H1 (cell line): ENCODE results near the gene CEP57L1. TPM values are rescaled to one million over a fixed set of nuclear protein-coding genes. Genes with fewer than 3 reads are reported as not detected.

Experiments used
- CTCF ChIA-PET: fragments of 300-600 bp; sonication (Branson Sonifier 250); formaldehyde crosslinking; loops from one replicate; lab custom pipeline; 2021; ENCODE audit not compliant: partially characterized antibody; lab: Charles Lee
- POLR2A ChIA-PET: fragments of 300-600 bp; sonication (Branson Sonifier 250); formaldehyde crosslinking; loops from one replicate; lab custom pipeline; 2021; ENCODE audit warnings: inconsistent platforms; ENCODE audit not compliant: partially characterized antibody; lab: Charles Lee
- DNase-seq, 2 experiments: peaks; one replicate each; pipeline versions ENCODE4 v3.0.0 to v3.0.0-alpha.2; 2010 to 2022; ENCODE audit warnings: low spot score in 2 of 2, low read depth in 1 of 2, mixed read lengths in 1 of 2
- FAIRE-seq: peaks from 2 replicates; lab custom pipeline; 2011; peaks lifted over from hg19 to GRCh38; lab: Jason Lieb, UNC
- H2AFZ ChIP-seq: 2 replicates; pipeline ENCODE4 v1.8.1; 2012; ENCODE audit warnings: low read length, inconsistent platforms
- H2AK5ac ChIP-seq: 2 replicates; pipeline ENCODE4 v1.6.1; 2013; ENCODE audit warnings: low read depth, low read length
- H2BK120ac ChIP-seq: replicated peaks from 2 replicates; pipeline ENCODE3; 2013; ENCODE audit warnings: low read depth, low read length, inconsistent platforms
- H2BK12ac ChIP-seq: 2 replicates; pipeline ENCODE4 v1.6.1; 2013; ENCODE audit warnings: low read depth, low read length
- H2BK15ac ChIP-seq: 2 replicates; pipeline ENCODE4 v1.6.1; 2013; ENCODE audit warnings: low read length
- H2BK20ac ChIP-seq: 2 replicates; pipeline ENCODE4 v1.6.1; 2013; ENCODE audit warnings: low read length
- H2BK5ac ChIP-seq: 2 replicates; pipeline ENCODE4 v1.6.1; 2013; ENCODE audit warnings: low read depth, low read length
- H3K14ac ChIP-seq: 2 replicates; pipeline ENCODE4 v1.6.1; 2013; ENCODE audit warnings: inconsistent platforms; ENCODE audit not compliant: insufficient read length
- H3K18ac ChIP-seq: 2 replicates; pipeline ENCODE4 v1.6.1; 2013; ENCODE audit warnings: low read length; ENCODE audit errors: extremely low read depth
- H3K23ac ChIP-seq: 2 replicates; pipeline ENCODE4 v1.6.1; 2013; ENCODE audit warnings: inconsistent platforms; ENCODE audit not compliant: insufficient read length
- H3K23me2 ChIP-seq: 2 replicates; pipeline ENCODE4 v1.6.1; 2013; ENCODE audit warnings: low read depth, low read length
- H3K27ac ChIP-seq: 2 replicates; pipeline ENCODE4 v1.6.1; 2011; ENCODE audit warnings: low read depth, low read length, inconsistent platforms
- H3K27me3 ChIP-seq, 4 experiments: replicated peaks in 1 of 4; 1 replicate in 1 of 4; 2 replicates in 3 of 4; pipeline versions ENCODE4 v1.6.1 to v1.8.1; 2011 to 2013; ENCODE audit warnings: low read length in 3 of 4, mild to moderate bottlenecking in 3 of 4, inconsistent platforms in 2 of 4, mixed read lengths in 2 of 4, moderate library complexity in 1 of 4; ENCODE audit not compliant: control insufficient read depth in 3 of 4, insufficient read depth in 3 of 4; ENCODE audit errors: extremely low read depth in 1 of 4
- H3K36me3 ChIP-seq, 4 experiments: 2 replicates each; pipeline versions ENCODE4 v1.6.1 to v1.8.1; 2011 to 2013; ENCODE audit warnings: mild to moderate bottlenecking in 4 of 4, low read length in 3 of 4, moderate library complexity in 2 of 4, control low read depth in 1 of 4, inconsistent platforms in 1 of 4; ENCODE audit not compliant: insufficient read depth in 4 of 4, control insufficient read depth in 2 of 4
- H3K4ac ChIP-seq: replicated peaks from 2 replicates; pipeline ENCODE3; 2013; ENCODE audit warnings: low read length, low read depth, mixed read lengths, inconsistent platforms; ENCODE audit not compliant: insufficient read length
- H3K4me1 ChIP-seq, 4 experiments: replicated peaks in 1 of 4; 1 replicate in 1 of 4; 2 replicates in 3 of 4; pipeline versions ENCODE4 v1.6.1 to v1.8.1; 2011 to 2013; ENCODE audit warnings: low read length in 3 of 4, inconsistent platforms in 2 of 4, mixed read lengths in 1 of 4; ENCODE audit not compliant: insufficient read depth in 4 of 4, control insufficient read depth in 3 of 4
- H3K4me2 ChIP-seq, 2 experiments: 2 replicates each; pipeline versions ENCODE4 v1.6.1 to v1.8.1; 2011 to 2013; ENCODE audit warnings: low read depth in 2 of 2, low read length in 2 of 2, control low read depth in 1 of 2, inconsistent platforms in 1 of 2, mild to moderate bottlenecking in 1 of 2; ENCODE audit not compliant: insufficient read depth in 1 of 2
- H3K4me3 ChIP-seq, 4 experiments: fragments of 200-600, 300-600 bp in 1 of 4; sonication (generic), shearing (Covaris generic), sonication (Bioruptor Twin) in 1 of 4; 2 replicates each; pipeline versions ENCODE4 v1.5.1 to v1.8.1; 2011 to 2016; ENCODE audit warnings: low read length in 4 of 4, low read depth in 3 of 4, control low read depth in 2 of 4, inconsistent platforms in 2 of 4, mild to moderate bottlenecking in 2 of 4, mixed read lengths in 1 of 4, moderate library complexity in 1 of 4; ENCODE audit not compliant: insufficient read depth in 2 of 4; ENCODE audit errors: extremely low read depth in 1 of 4
- H3K56ac ChIP-seq: replicated peaks from 2 replicates; pipeline ENCODE3; 2013; ENCODE audit warnings: low read depth, mild to moderate bottlenecking, mixed read lengths, low read length, inconsistent platforms; ENCODE audit not compliant: insufficient read length
- H3K79me1 ChIP-seq: 2 replicates; pipeline ENCODE4 v1.6.1; 2013; ENCODE audit warnings: low read depth, low read length, control low read depth
- H3K79me2 ChIP-seq, 2 experiments: 2 replicates each; pipeline versions ENCODE4 v1.6.1 to v1.8.1; 2012 to 2013; ENCODE audit warnings: low read length in 2 of 2, mild to moderate bottlenecking in 2 of 2, inconsistent platforms in 1 of 2; ENCODE audit not compliant: insufficient read depth in 2 of 2, control insufficient read depth in 1 of 2
- H3K9ac ChIP-seq, 4 experiments: replicated peaks in 1 of 4; 1 replicate in 1 of 4; 2 replicates in 3 of 4; pipeline versions ENCODE4 v1.6.1 to v1.8.1; 2011 to 2013; ENCODE audit warnings: low read depth in 3 of 4, low read length in 3 of 4, control low read depth in 2 of 4, mild to moderate bottlenecking in 2 of 4, moderate library complexity in 2 of 4, inconsistent platforms in 1 of 4; ENCODE audit errors: extremely low read depth in 1 of 4
- H3K9me3 ChIP-seq, 2 experiments: 2 replicates each; pipeline versions ENCODE4 v1.6.1 to v1.8.1; 2012 to 2013; ENCODE audit warnings: mild to moderate bottlenecking in 2 of 2, moderate library complexity in 2 of 2, control low read depth in 1 of 2, inconsistent platforms in 1 of 2, low read depth in 1 of 2, low read length in 1 of 2, mixed read lengths in 1 of 2; ENCODE audit not compliant: insufficient read depth in 2 of 2
- H4K20me1 ChIP-seq, 2 experiments: replicated peaks in 1 of 2; 2 replicates each; pipeline versions ENCODE3 to v1.8.1; 2011 to 2013; ENCODE audit warnings: inconsistent platforms in 2 of 2, low read length in 2 of 2, mild to moderate bottlenecking in 1 of 2; ENCODE audit not compliant: insufficient read depth in 2 of 2, control insufficient read depth in 1 of 2
- H4K5ac ChIP-seq: 2 replicates; pipeline ENCODE4 v1.6.1; 2013; ENCODE audit warnings: low read length, low read depth, mixed read lengths, inconsistent platforms; ENCODE audit not compliant: insufficient read length
- H4K8ac ChIP-seq: 2 replicates; pipeline ENCODE4 v1.8.0; 2013; ENCODE audit warnings: mild to moderate bottlenecking, moderate library complexity, low read length, inconsistent platforms; ENCODE audit not compliant: insufficient read depth; ENCODE audit errors: extremely low read depth
- H4K91ac ChIP-seq: replicated peaks from 2 replicates; pipeline ENCODE3; 2013; ENCODE audit warnings: low read length, mixed read lengths, inconsistent platforms; ENCODE audit not compliant: insufficient read length
- CEBPB ChIP-seq: IDR thresholded peaks from 2 replicates; pipeline ENCODE4 v1.6.1; 2012; ENCODE audit warnings: low read depth, low read length
- WGBS, 2 experiments: shearing (Covaris generic) in 1 of 2; methylation state at CpG; one replicate each; pipeline versions ENCODE4 v1.1.6 to v1.1.7; 2013 to 2015; ENCODE audit warnings: low lambda C conversion rate in 2 of 2, mixed read lengths in 2 of 2, inconsistent platforms in 1 of 2, low coverage in 1 of 2, missing lambda C conversion rate in 1 of 2; ENCODE audit not compliant: insufficient replicate concordance in 2 of 2, insufficient coverage in 1 of 2, insufficient read length in 1 of 2; ENCODE audit errors: extremely low coverage in 1 of 2, missing lambda C conversion rate in 1 of 2; 5-methylcytosine and 5-hydroxymethylcytosine counted together
- polyA plus RNA-seq, 7 experiments: library from polyadenylated mRNA; depleted of rRNA in 3 of 7; stranded (reverse) in 5 of 7; unstranded in 2 of 7; fragments of >200 nt in 5 of 7; fragments of 200-250 nt in 2 of 7; gene quantifications; 1 replicate in 5 of 7; 2 replicates in 1 of 7; 4 replicates in 1 of 7; pipeline versions ENCODE4 v1.2.1 to v1.2.3, GENCODE V29; 2011 to 2013; ENCODE audit warnings: missing spikeins in 2 of 7, mixed read lengths in 2 of 7
- total RNA-seq: library from RNA; stranded (reverse); fragmentation: NEBNext Ultra II Directional; extraction: Animal tissue kit (Norgen Biotek cat#: 25700); gene quantifications from 2 replicates; pipeline ENCODE4 v1.2.1, GENCODE V29; 2021
- TF ChIP-seq, protein P1 (sequence below): IDR thresholded peaks from 2 replicates; pipeline ENCODE4 v1.6.1; 2012; ENCODE audit warnings: inconsistent platforms

The CEP57L1 gene
- total and polyA plus RNA-seq, 2 of the 8 experiments (the other 6 are each of a cell fraction or from before 2014, with no cell fraction given): 3.6 to 11.5 TPM

DNA sequence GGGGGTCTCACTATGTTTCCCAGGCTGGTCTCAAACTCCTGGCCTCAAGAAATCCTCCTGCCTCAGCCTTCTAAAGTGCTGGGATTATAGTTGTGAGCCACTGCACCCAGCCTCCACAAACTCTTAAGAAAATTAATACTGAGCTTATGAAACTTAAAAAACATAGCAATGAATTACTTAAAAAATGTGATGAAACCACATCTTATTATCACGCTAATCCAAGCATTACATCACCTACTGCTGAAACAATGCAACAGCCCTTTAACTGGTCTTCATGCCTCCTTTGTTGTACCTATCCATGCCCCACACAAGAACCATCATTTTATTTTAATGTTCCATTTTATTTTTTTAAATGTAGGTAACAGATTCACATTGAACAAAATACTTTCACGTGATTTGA is 25.6 kb upstream of the CEP57L1 start:
- CTCF ChIA-PET: interaction anchor here (0.6 to 1.4 kb wide), 6 partner anchors 145 to 528 kb away, joined by 3 to 4 read pairs (median 3); no protein-coding TSS in a partner anchor

More for the DNA sequence above, 25.6 kb upstream of the CEP57L1 start:
- no peak overlapping the region for H2BK20ac ChIP-seq
- no peak overlapping the region for H2BK15ac ChIP-seq
- H3K23ac ChIP-seq: no peak overlapping the region
- no peak overlapping the region for H3K4me2 ChIP-seq
- DNase-seq: no peak
- no peaks in the 10 kb centered on the region for H3K36me3 ChIP-seq
- H2AK5ac ChIP-seq: no peak overlapping the region
- no peak overlapping the region for H3K4me3 ChIP-seq
- H3K27ac ChIP-seq: no peak overlapping the region
- H3K27me3 ChIP-seq: no peaks in the 10 kb centered on the region
- no peaks in the 10 kb centered on the region for H3K9me3 ChIP-seq
- H4K8ac ChIP-seq: no peak overlapping the region
- no peaks in the 10 kb centered on the region for H3K4me1 ChIP-seq
- POLR2A ChIA-PET: interaction anchor here (0.9 kb wide), 1 partner anchor 203 kb away, joined by 3 read pairs; no protein-coding TSS in a partner anchor
- no peak for FAIRE-seq
- 96% methylated on average over 2 of the region's 2 CpGs; no CpG with 5 or more reads in 1 of the 2 experiments for WGBS, 2 experiments
- H2AFZ ChIP-seq: no peak overlapping the region
- H2BK12ac ChIP-seq: no peak overlapping the region
- TF ChIP-seq, protein P1, sequence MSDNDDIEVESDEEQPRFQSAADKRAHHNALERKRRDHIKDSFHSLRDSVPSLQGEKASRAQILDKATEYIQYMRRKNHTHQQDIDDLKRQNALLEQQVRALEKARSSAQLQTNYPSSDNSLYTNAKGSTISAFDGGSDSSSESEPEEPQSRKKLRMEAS: no peak
- TF ChIP-seq CEBPB: 0 out of 2 replicates have a peak, but pooled peaks have one; percentile 13
- no peak overlapping the region for H2BK120ac ChIP-seq
- H3K56ac ChIP-seq: no peak overlapping the region
- H3K9ac ChIP-seq: no peak overlapping the region
- no peaks in the 10 kb centered on the region for H3K23me2 ChIP-seq
- no peak overlapping the region for H3K4ac ChIP-seq
- H3K18ac ChIP-seq: no peak overlapping the region
- no peaks in the 10 kb centered on the region for H4K20me1 ChIP-seq
- no peaks in the 10 kb centered on the region for H3K79me1 ChIP-seq
- no peak overlapping the region for H4K5ac ChIP-seq
- no peak overlapping the region for H3K14ac ChIP-seq
- no peak overlapping the region for H4K91ac ChIP-seq
- H3K79me2 ChIP-seq: no peaks in the 10 kb centered on the region
- H2BK5ac ChIP-seq: no peak overlapping the region
